Measurements from ENCODE around the gene CPLX3.

CPLX3 gene

GRCh38 chr15:74820056-74820455, 6.4 kb upstream of the CPLX3 start:
- DNase-seq (ENCODE audit: low read depth), result no peak
- no peak for TF ChIP-seq CTCF (IDR thresholded peaks at IDR 0.05; ENCODE audit: control insufficient read depth, insufficient read depth, low read depth, low read length, missing control alignments)
- H3K4me3 ChIP-seq (ENCODE audit: control insufficient read depth, low read depth, low read length), result no peak overlapping the region

- no peak for DNase-seq (ENCODE audit: low read depth)
- no peak for TF ChIP-seq CTCF (IDR thresholded peaks at IDR 0.05; ENCODE audit: control insufficient read depth, insufficient read depth, low read depth, low read length, missing control alignments)
- H3K4me3 ChIP-seq (ENCODE audit: control insufficient read depth, low read depth, low read length), result no peak overlapping the region
Measured at GRCh38 chr15:74821091-74821789, 5.2 kb upstream of the CPLX3 start.

GRCh38 chr15:74821790-74822158, 4.7 kb upstream of the CPLX3 start:
- H3K4me3 ChIP-seq (ENCODE audit: control insufficient read depth, low read depth, low read length), result no peak overlapping the region
- no peak for DNase-seq (ENCODE audit: low read depth)
- TF ChIP-seq CTCF (IDR thresholded peaks at IDR 0.05; ENCODE audit: control insufficient read depth, insufficient read depth, low read depth, low read length, missing control alignments), result no peak

- TF ChIP-seq CTCF (IDR thresholded peaks at IDR 0.05; ENCODE audit: control insufficient read depth, insufficient read depth, low read depth, low read length, missing control alignments), result no peak
- DNase-seq (ENCODE audit: low read depth), result no peak
- H3K4me3 ChIP-seq (ENCODE audit: control insufficient read depth, low read depth, low read length), result no peak overlapping the region
Measured at GRCh38 chr15:74822233-74822632, 4.2 kb upstream of the CPLX3 start.

- DNase-seq (ENCODE audit: low read depth), result no peak
- H3K4me3 ChIP-seq (ENCODE audit: control insufficient read depth, low read depth, low read length), result no peak overlapping the region
- no peak for TF ChIP-seq CTCF (IDR thresholded peaks at IDR 0.05; ENCODE audit: control insufficient read depth, insufficient read depth, low read depth, low read length, missing control alignments)
Measured at GRCh38 chr15:74823324-74823723, 3.1 kb upstream of the CPLX3 start.

GRCh38 chr15:74824976-74825375, 1.5 kb upstream of the CPLX3 start:
- DNase-seq (ENCODE audit: low read depth), result no peak
- H3K4me3 ChIP-seq (ENCODE audit: control insufficient read depth, low read depth, low read length), result no peak overlapping the region
- no peak for TF ChIP-seq CTCF (IDR thresholded peaks at IDR 0.05; ENCODE audit: control insufficient read depth, insufficient read depth, low read depth, low read length, missing control alignments)

Measured in AG09309 (cell line).